Loucy (cell line): ENCODE data around the gene TES.
A peak's percentile ranks its signal among the peaks of the same experiment; 100 is the strongest.

ENCODE experiments used
- H2AFZ ChIP-seq: fragments of 200-600 bp; sonication (generic); 2 replicates; pipeline ENCODE4 v1.6.0; 2016; ENCODE audit warnings: antibody characterized with exemption, mild to moderate bottlenecking, low read length, moderate library complexity
- H3F3A ChIP-seq: fragments of 200-600 bp; 2 replicates; pipeline ENCODE4 v1.6.0; 2016; ENCODE audit warnings: antibody characterized with exemption, low read depth, mild to moderate bottlenecking
- H3K27me3 ChIP-seq: fragments of 200-600 bp; sonication (generic); 2 replicates; pipeline ENCODE4 v1.6.1; 2014; ENCODE audit warnings: low read length, mild to moderate bottlenecking; ENCODE audit not compliant: insufficient read depth, poor library complexity, severe bottlenecking
- H3K36me3 ChIP-seq: fragments of 200-600 bp; sonication (generic); 2 replicates; pipeline ENCODE4 v1.6.1; 2016; ENCODE audit warnings: low read length; ENCODE audit not compliant: insufficient read depth
- H3K4me1 ChIP-seq: fragments of 200-600 bp; sonication (generic); 2 replicates; pipeline ENCODE4 v1.5.1; 2014; ENCODE audit warnings: low read length, mild to moderate bottlenecking; ENCODE audit not compliant: insufficient read depth, poor library complexity, severe bottlenecking
- H3K4me2 ChIP-seq: fragments of 200-600 bp; sonication (generic); 2 replicates; pipeline ENCODE4 v1.6.0; 2014; ENCODE audit warnings: antibody characterized with exemption, low read length, low read depth, mild to moderate bottlenecking; ENCODE audit not compliant: poor library complexity, severe bottlenecking
- H3K4me3 ChIP-seq: fragments of 200-600 bp; sonication (generic); 2 replicates; pipeline ENCODE4 v1.5.1; 2014; ENCODE audit warnings: low read length, mild to moderate bottlenecking, mixed read lengths; ENCODE audit not compliant: poor library complexity, severe bottlenecking
- H3K79me2 ChIP-seq: fragments of 200-600 bp; sonication (generic); 2 replicates; pipeline ENCODE4 v1.6.1; 2014; ENCODE audit warnings: low read length; ENCODE audit not compliant: insufficient read depth
- H3K9ac ChIP-seq: fragments of 200-600 bp; sonication (generic); 2 replicates; pipeline ENCODE4 v1.6.0; 2014; ENCODE audit warnings: mild to moderate bottlenecking, low read depth, low read length, moderate library complexity; ENCODE audit not compliant: poor library complexity, severe bottlenecking
- H3K9me2 ChIP-seq: fragments of 200-600 bp; sonication (generic); replicated peaks from 2 replicates; pipeline ENCODE4 v1.6.1; 2016; ENCODE audit warnings: low read depth, low read length, mixed read lengths
- H3K9me3 ChIP-seq: fragments of 200-600 bp; sonication (generic); 2 replicates; pipeline ENCODE4 v1.6.1; 2014; ENCODE audit warnings: mild to moderate bottlenecking, antibody characterized with exemption, low read length, low read depth; ENCODE audit not compliant: insufficient read depth
- H4K20me1 ChIP-seq: fragments of 200-600 bp; sonication (generic); 2 replicates; pipeline ENCODE4 v1.6.0; 2014; ENCODE audit warnings: antibody characterized with exemption, low read length, mild to moderate bottlenecking; ENCODE audit not compliant: insufficient read depth, poor library complexity, severe bottlenecking
- CTCF ChIP-seq: fragments of 200-600 bp; sonication (generic); conservative IDR thresholded peaks from 2 replicates; pipeline ENCODE4 v1.5.1; 2014; ENCODE audit warnings: mild to moderate bottlenecking, antibody characterized with exemption, low read length
- EZH2phosphoT487 ChIP-seq: fragments of 200-600 bp; IDR thresholded peaks from 2 replicates; pipeline ENCODE4 v1.6.1; 2018; ENCODE audit warnings: antibody characterized with exemption, mild to moderate bottlenecking, moderate library complexity, borderline replicate concordance

The TES gene

GRCh38 chr7:116170180-116170579 is 40.2 kb upstream of the TES start:
- no peak overlapping the region for H3K9ac ChIP-seq
- TF ChIP-seq EZH2phosphoT487 = no peak
- TF ChIP-seq CTCF = no peak
- no peak overlapping the region for H2AFZ ChIP-seq
- H3K27me3 ChIP-seq = no peaks in the 10 kb centered on the region
- H4K20me1 ChIP-seq = no peaks in the 10 kb centered on the region
- H3K9me3 ChIP-seq = 0 out of 2 replicates have a peak, but pooled peaks cover 2% of the 10 kb centered on the region
- H3K79me2 ChIP-seq = no peaks in the 10 kb centered on the region
- no peak overlapping the region for H3K4me3 ChIP-seq
- no peak overlapping the region for H3K4me2 ChIP-seq
- H3F3A ChIP-seq = no peaks in the 10 kb centered on the region
- H3K9me2 ChIP-seq = no peaks in the 10 kb centered on the region
- H3K36me3 ChIP-seq = no peaks in the 10 kb centered on the region
- H3K4me1 ChIP-seq = peaks cover 27% of the 10 kb centered on the region

- no peak for TF ChIP-seq EZH2phosphoT487
- no peak for TF ChIP-seq CTCF
- H3F3A ChIP-seq = no peaks in the 10 kb centered on the region
Observed at GRCh38 chr7:116171094-116171493, 39.2 kb upstream of the TES start.

GRCh38 chr7:116172353-116172752 is 38.0 kb upstream of the TES start:
- H3K4me2 ChIP-seq = no peak overlapping the region
- H4K20me1 ChIP-seq = no peaks in the 10 kb centered on the region
- no peak overlapping the region for H3K9ac ChIP-seq
- no peaks in the 10 kb centered on the region for H3K79me2 ChIP-seq
- 0 out of 2 replicates have a peak, but pooled peaks cover 5% of the 10 kb centered on the region for H3K9me3 ChIP-seq
- no peak overlapping the region for H2AFZ ChIP-seq
- no peak overlapping the region for H3K4me3 ChIP-seq
- H3K4me1 ChIP-seq = peaks cover 19% of the 10 kb centered on the region
- TF ChIP-seq EZH2phosphoT487 (no peak), CTCF (no peak)
- H3K36me3 ChIP-seq = no peaks in the 10 kb centered on the region
- no peaks in the 10 kb centered on the region for H3K27me3 ChIP-seq
- no peaks in the 10 kb centered on the region for H3F3A ChIP-seq
- no peaks in the 10 kb centered on the region for H3K9me2 ChIP-seq

More at GRCh38 chr7:116171094-116171493, 39.2 kb upstream of the TES start:
- no peak overlapping the region for H3K9ac ChIP-seq
- H3K4me3 ChIP-seq = no peak overlapping the region
- H3K4me1 ChIP-seq = peaks cover 27% of the 10 kb centered on the region
- no peaks in the 10 kb centered on the region for H3K27me3 ChIP-seq
- H3K9me3 ChIP-seq = 0 out of 2 replicates have a peak, but pooled peaks cover 5% of the 10 kb centered on the region
- H3K9me2 ChIP-seq = no peaks in the 10 kb centered on the region
- H3K79me2 ChIP-seq = no peaks in the 10 kb centered on the region
- H4K20me1 ChIP-seq = no peaks in the 10 kb centered on the region
- H3K36me3 ChIP-seq = no peaks in the 10 kb centered on the region
- H2AFZ ChIP-seq = peak overlapping the region; percentile 50; the same call in 1 of the 2 replicates
- H3K4me2 ChIP-seq = no peak overlapping the region
